Suprapubic skin (tissue), 4 donors: ENCODE results near the gene STK40. TPM values are rescaled to one million over a fixed set of nuclear protein-coding genes. Genes with fewer than 3 reads are reported as not detected.

Experiments used
- DNase-seq, 2 donors: peaks; one replicate each; pipeline ENCODE4 v3.0.0-alpha.2; 2019; ENCODE audit warnings: low spot score in 2 of 2
- H3K27ac ChIP-seq: fragments of 200-600 bp; sonication (generic); one replicate; pipeline ENCODE4 v1.5.1; 2019
- H3K27me3 ChIP-seq: fragments of 200-600 bp; sonication (generic); one replicate; pipeline ENCODE4 v1.5.1; 2019
- H3K36me3 ChIP-seq: fragments of 200-600 bp; sonication (generic); one replicate; pipeline ENCODE4 v1.5.1; 2019
- H3K4me1 ChIP-seq: fragments of 200-600 bp; sonication (generic); one replicate; pipeline ENCODE4 v1.5.1; 2019
- H3K4me3 ChIP-seq: fragments of 200-600 bp; sonication (generic); one replicate; pipeline ENCODE4 v1.5.1; 2019; ENCODE audit warnings: mild to moderate bottlenecking
- H3K9me3 ChIP-seq: fragments of 200-600 bp; sonication (generic); one replicate; pipeline ENCODE4 v1.5.1; 2019
- EP300 ChIP-seq: sonication (generic); formaldehyde crosslinking; IDR thresholded peaks from one replicate; pipeline ENCODE4 v1.6.1; 2017; ENCODE audit warnings: antibody characterized with exemption
- POLR2A ChIP-seq, 2 donors: fragments of 450-650 bp; IDR thresholded peaks; one replicate each; pipeline ENCODE4 v1.6.1; 2017; ENCODE audit warnings: antibody characterized with exemption in 2 of 2, mild to moderate bottlenecking in 2 of 2, moderate library complexity in 2 of 2
- POLR2AphosphoS5 ChIP-seq, 3 donors: sonication (generic); formaldehyde crosslinking; IDR thresholded peaks; one replicate each; pipeline ENCODE4 v1.6.1; 2017; ENCODE audit warnings: antibody characterized with exemption in 3 of 3
- WGBS: methylation state at CpG from one replicate; pipeline ENCODE4 v1.1.5; 2018; 5-methylcytosine and 5-hydroxymethylcytosine counted together
- total RNA-seq, 4 donors: library from RNA; depleted of rRNA; stranded (reverse); fragments of >200 nt; gene quantifications; one replicate each; pipeline ENCODE4 v1.1.0, GENCODE V29; 2016
- TF ChIP-seq, protein P1 (sequence below), 2 donors: fragments of 200-600 bp in 1 of 2; fragments of 450-650 bp in 1 of 2; sonication (generic) in 1 of 2; IDR thresholded peaks; one replicate each; pipeline ENCODE4 v1.5.1; 2016 to 2019; ENCODE audit warnings: antibody characterized with exemption in 2 of 2, mild to moderate bottlenecking in 1 of 2, moderate library complexity in 1 of 2

STK40 gene
- total RNA-seq, 4 donors from 2014 or later = 29.0 to 69.5 (median 51.8) TPM

GRCh38 chr1:36367798-36368197 lies 17.9 kb downstream of the STK40 start:
- peaks cover 3% of the 10 kb centered on the region for H3K36me3 ChIP-seq
- no peak overlapping the region for H3K27ac ChIP-seq
- no peaks in the 10 kb centered on the region for H3K9me3 ChIP-seq
- peaks cover 46% of the 10 kb centered on the region for H3K4me1 ChIP-seq
- 84% methylated on average over 3 of the region's 4 CpGs for WGBS
- no peak for TF ChIP-seq POLR2A (IDR thresholded peaks at IDR 0.05)
- TF ChIP-seq EP300 = no peak
- no peak for TF ChIP-seq POLR2AphosphoS5 (IDR thresholded peaks at IDR 0.05)
- TF ChIP-seq, protein P1, sequence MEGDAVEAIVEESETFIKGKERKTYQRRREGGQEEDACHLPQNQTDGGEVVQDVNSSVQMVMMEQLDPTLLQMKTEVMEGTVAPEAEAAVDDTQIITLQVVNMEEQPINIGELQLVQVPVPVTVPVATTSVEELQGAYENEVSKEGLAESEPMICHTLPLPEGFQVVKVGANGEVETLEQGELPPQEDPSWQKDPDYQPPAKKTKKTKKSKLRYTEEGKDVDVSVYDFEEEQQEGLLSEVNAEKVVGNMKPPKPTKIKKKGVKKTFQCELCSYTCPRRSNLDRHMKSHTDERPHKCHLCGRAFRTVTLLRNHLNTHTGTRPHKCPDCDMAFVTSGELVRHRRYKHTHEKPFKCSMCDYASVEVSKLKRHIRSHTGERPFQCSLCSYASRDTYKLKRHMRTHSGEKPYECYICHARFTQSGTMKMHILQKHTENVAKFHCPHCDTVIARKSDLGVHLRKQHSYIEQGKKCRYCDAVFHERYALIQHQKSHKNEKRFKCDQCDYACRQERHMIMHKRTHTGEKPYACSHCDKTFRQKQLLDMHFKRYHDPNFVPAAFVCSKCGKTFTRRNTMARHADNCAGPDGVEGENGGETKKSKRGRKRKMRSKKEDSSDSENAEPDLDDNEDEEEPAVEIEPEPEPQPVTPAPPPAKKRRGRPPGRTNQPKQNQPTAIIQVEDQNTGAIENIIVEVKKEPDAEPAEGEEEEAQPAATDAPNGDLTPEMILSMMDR (IDR thresholded peaks at IDR 0.05) = no peak
- H3K4me3 ChIP-seq = no peak overlapping the region
- no peak for DNase-seq
- H3K27me3 ChIP-seq = no peaks in the 10 kb centered on the region

- Histone ChIP-seq H3K4me3 (no peak overlapping the region), H3K27ac (no peak overlapping the region), H3K27me3 (no peaks in the 10 kb centered on the region), H3K4me1 (peaks cover 40% of the 10 kb centered on the region), H3K36me3 (peaks cover 10% of the 10 kb centered on the region), H3K9me3 (no peaks in the 10 kb centered on the region)
- no peak for TF ChIP-seq EP300
- TF ChIP-seq, protein P1 (IDR thresholded peaks at IDR 0.05) = no peak
- TF ChIP-seq POLR2AphosphoS5 (IDR thresholded peaks at IDR 0.05) = no peak
- DNase-seq = no peak
- 80% methylated on average over 4 of the region's 5 CpGs for WGBS
Measured at GRCh38 chr1:36367066-36367465, 18.7 kb downstream of the STK40 start.

DNA sequence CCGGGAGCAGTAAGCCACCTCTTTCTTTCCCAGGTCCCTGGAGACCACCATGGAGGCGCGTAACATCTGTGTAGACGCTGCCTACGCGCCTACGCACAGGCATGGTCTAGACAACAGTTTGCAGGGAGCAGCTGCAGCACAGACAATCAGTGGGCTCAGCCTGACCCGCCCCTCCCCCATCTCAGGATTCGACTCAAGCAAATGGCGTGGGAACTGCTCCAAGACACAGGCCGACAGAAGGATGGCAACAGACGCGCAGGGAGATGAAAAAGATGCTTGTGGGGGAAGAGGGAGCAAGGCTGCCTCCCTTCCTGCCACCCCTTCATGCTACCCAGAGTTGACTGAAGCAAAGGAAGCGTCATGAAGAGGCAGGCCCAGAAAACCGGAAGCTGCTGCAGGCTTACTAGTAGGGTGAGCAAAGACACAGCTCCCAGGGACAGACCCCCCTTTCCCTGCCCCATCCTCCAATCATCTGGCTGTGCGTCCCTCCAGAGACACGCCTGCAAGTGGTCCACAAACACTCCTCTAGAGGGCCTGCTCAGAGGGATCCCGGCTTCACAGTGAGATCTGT lies 19.5 kb downstream of the STK40 start:
- WGBS = 66% methylated on average over 18 of the region's 18 CpGs
- no peak overlapping the region for H3K4me3 ChIP-seq
- no peaks in the 10 kb centered on the region for H3K9me3 ChIP-seq
- H3K4me1 ChIP-seq = peaks cover 31% of the 10 kb centered on the region
- DNase-seq = no peak
- TF ChIP-seq EP300 (no peak), POLR2A (IDR thresholded peaks at IDR 0.05) (no peak), POLR2AphosphoS5 (IDR thresholded peaks at IDR 0.05) (no peak)
- TF ChIP-seq, protein P1 (IDR thresholded peaks at IDR 0.05) = no peak
- no peaks in the 10 kb centered on the region for H3K27me3 ChIP-seq
- H3K27ac ChIP-seq = no peak overlapping the region
- peaks cover 17% of the 10 kb centered on the region for H3K36me3 ChIP-seq

DNA sequence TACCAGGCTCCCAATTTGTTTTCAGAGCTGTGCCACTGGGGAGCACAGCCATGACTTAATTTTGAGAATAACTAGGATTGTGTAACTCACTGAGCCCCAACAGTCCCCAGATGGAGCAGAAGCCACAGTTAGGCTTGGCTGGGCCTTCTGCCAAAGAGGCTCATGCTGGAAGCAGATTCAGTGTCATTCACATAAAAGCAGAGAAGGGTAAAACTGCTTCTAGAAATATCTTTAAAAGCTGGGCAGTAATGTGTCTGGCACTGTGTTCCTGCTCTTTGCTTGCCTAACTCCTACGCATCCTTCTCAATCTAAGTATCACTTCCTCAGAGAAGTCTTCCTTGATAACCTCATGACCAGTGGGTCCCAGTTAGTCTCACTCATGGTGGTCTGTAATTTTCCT lies 20.3 kb downstream of the STK40 start:
- Histone ChIP-seq H3K27ac (peak overlapping the region; percentile 24), H3K4me3 (no peak overlapping the region), H3K4me1 (peaks cover 30% of the 10 kb centered on the region), H3K9me3 (no peaks in the 10 kb centered on the region), H3K36me3 (peaks cover 24% of the 10 kb centered on the region), H3K27me3 (no peaks in the 10 kb centered on the region)
- no peak for DNase-seq
- TF ChIP-seq EP300 (no peak), POLR2AphosphoS5 (IDR thresholded peaks at IDR 0.05) (no peak), POLR2A (IDR thresholded peaks at IDR 0.05) (no peak)
- TF ChIP-seq, protein P1 (IDR thresholded peaks at IDR 0.05) = no peak
- whole genome bisulfite sequencing = 61% methylated on average over 1 of the region's 1 CpG

DNA sequence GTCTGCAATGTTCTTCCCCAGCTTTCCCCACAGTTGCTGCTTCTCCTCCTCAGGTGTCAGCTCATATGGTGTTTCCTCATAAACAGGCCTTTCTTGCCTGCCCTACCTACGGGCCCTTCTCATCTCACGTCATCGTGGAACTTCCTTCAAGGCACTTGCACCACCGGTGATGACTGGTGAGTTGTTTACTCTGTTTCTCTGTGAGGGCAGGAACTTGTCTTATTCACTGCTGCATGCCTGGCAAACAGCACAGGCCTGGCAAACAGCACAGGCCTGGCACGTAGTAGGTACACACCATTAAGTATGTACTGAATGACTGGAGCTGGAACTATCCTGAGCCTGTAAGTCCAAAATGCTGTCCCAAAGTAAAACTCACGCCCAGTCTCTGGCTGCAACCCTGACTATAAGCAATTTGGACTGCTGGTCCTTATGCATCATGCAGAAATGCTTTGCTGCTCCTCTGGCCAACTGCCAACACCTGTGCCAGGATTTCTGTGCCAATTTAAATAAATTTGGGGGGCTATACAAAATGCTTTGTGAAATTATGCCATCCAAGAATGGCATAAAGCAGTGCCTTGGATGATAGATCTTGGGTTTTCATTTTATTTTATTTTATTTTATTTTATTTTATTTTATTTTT lies 25.7 kb downstream of the STK40 start:
- peaks cover 1% of the 10 kb centered on the region for H3K4me1 ChIP-seq
- WGBS = 82% methylated on average over 6 of the region's 6 CpGs
- H3K4me3 ChIP-seq = no peak overlapping the region
- TF ChIP-seq POLR2A (IDR thresholded peaks at IDR 0.05) (no peak), POLR2AphosphoS5 (IDR thresholded peaks at IDR 0.05) (no peak), EP300 (no peak)
- TF ChIP-seq, protein P1 (IDR thresholded peaks at IDR 0.05) = no peak
- no peaks in the 10 kb centered on the region for H3K27me3 ChIP-seq
- H3K27ac ChIP-seq = no peak overlapping the region
- H3K36me3 ChIP-seq = peaks cover 61% of the 10 kb centered on the region
- H3K9me3 ChIP-seq = no peaks in the 10 kb centered on the region
- DNase-seq = no peak
